Ovary (tissue), 3 donors: Measurements from ENCODE around the gene KIF6.

Experiments
- CTCF ChIP-seq, 3 donors: fragments of 450-650 bp in 2 of 3; fragments of 200-600 bp in 1 of 3; IDR thresholded peaks; one replicate each; pipeline versions ENCODE4 v1.5.1 to v1.8.0; 2016 to 2022; ENCODE audit warnings: antibody characterized with exemption in 3 of 3, mild to moderate bottlenecking in 1 of 3
- EP300 ChIP-seq: sonication (generic); formaldehyde crosslinking; IDR thresholded peaks from one replicate; pipeline ENCODE4 v1.6.1; 2017; ENCODE audit warnings: antibody characterized with exemption
- POLR2A ChIP-seq: fragments of 450-650 bp; IDR thresholded peaks from one replicate; pipeline ENCODE4 v1.6.1; 2017; ENCODE audit warnings: antibody characterized with exemption, mild to moderate bottlenecking, moderate library complexity
- donor health status: DM: no; HTN: no; CAD: no.

GRCh38 chr6:39527792-39528564, 197.2 kb downstream of the KIF6 start:
- no peak for TF ChIP-seq CTCF (IDR thresholded peaks at IDR 0.05)
- no peak for TF ChIP-seq POLR2A
- TF ChIP-seq EP300 = no peak
